DMS53 treated with DMSO at 0.1 percent for 48 hours (cell line): ENCODE data around the gene FOXRED2.
"Not testable (repeated sequence)": the region's sequence is repeated elsewhere in the genome, so short reads cannot be mapped to it uniquely, and the experiment has no call there.

ENCODE experiments used
- DNase-seq: peaks from one replicate; lab custom pipeline; 2025; ENCODE audit not compliant: unreplicated experiment; lab: John Stamatoyannopoulos, UW

The FOXRED2 gene

DNA sequence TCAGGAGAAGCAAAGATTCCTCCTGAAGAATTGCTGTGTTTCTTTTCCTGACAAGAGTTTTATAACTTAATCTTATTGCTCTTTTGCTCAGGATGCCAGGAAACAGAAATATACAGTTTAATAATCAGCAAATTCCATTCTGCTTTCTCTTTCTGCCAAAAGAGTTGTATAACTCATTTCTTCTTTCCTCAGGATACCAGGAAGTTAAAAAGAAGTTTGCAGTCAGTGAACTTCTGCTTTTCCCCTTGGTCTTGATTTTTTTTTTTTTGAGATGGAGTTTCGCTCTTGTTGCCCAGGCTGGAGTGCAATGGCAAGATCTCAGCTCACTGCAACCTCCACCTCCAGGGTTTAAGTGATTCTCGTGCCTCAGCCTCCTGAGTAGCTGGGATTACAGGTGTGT is 13.1 kb upstream of the FOXRED2 start:
- not testable (repeated sequence) for DNase-seq

DNA sequence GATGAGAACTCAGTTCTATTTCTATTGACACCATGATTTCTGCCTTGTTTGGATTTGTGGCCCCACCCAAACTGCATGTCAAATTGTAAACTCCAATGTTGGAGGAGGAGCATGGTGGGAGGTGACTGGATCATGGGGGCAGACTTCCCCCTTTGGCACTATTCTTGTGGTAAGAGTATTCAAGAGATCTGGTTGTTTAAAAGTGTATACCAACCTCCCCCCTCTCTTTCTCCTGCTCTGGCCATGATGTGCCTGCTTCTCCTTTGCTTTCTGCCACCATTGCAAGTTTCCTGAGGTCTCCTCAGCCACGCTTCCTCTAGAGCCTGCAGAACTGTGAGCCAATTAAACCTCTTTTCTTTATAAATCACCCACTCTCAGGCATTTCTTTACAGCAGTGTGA is 7.9 kb upstream of the FOXRED2 start:
- DNase-seq, result no peak

DNA sequence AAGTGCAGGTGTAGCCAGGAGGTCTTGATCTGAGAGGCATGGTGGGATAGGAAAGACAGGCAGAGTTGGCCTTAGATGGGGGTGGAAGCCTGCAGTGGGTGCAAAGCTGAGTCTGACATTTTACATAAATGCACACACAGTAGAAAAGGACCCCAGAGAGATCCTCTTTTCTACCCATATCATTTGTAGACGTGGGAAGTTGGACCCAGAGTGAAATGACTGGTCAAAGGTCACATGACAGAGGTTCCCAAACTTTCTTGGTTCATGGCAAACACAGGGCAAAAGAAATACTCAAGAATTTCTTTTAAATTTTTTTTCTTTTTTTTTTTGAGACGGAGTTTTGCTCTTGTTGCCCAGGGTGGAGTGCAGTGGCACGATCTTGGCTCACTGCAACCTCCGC is 6.2 kb upstream of the FOXRED2 start:
- DNase-seq, result no peak

DNA sequence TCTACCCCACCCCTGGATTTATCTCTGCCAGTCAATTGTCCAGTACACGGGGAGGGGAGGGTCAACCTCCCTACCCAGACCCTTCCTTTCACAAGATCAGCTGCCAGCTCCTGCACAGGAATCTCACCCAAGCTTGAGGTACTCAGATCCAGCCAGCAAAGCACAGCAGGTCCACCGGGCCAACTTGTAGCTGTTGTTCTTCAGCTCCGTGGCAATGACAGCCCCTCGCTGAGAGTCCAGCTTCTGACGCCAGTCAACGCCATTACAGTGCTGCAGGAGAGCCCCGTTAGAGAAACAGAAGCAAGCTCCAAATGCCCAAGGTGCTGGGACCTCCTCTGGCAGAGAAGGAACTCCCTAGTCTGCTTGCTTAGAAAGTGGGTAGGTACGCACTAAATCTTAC is 5.5 kb upstream of the FOXRED2 start:
- no peak for DNase-seq

DNA sequence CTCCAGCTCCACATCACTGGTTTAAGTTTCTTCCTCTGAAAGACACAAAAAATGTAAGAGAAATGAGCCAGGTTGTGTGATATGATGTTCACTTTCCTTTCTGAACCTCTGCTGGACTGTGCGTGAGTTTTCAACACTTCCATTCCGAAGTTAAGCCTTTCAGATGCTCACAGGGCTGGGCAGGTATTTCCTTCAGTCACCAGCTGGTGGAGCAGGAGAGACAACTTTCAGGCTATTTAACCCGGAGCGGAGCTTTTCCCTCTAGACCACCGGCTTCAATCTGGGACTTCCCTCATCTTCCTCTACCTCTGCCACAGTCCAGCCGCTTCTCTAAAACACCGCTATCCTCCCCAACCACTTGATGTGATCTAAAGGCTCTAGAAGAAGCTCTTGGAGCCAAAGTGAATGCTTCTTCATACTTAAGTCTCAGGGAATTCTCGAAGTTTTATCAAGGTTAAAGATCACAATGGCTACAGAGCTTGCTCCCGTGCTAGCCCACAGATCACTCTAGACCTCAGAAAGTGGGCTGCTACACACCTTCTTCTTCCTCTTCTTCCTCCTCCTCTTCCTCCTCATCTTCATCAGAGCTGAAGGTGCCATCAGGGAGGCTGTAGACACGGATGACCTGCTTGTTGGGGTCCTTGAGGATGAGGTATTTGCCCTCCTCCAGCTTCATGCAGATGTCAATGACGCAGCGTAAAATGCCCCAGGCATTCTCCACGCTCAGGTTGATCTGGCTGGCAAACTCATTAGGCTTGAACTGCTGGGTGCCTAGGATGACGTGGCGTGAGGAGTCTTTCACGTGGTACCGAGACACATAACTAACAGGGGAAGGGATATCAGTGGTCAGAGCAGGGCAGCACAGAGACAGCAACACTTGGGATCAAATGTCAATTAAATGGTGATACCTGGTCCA is 4.4 kb upstream of the FOXRED2 start:
- DNase-seq, result no peak

DNA sequence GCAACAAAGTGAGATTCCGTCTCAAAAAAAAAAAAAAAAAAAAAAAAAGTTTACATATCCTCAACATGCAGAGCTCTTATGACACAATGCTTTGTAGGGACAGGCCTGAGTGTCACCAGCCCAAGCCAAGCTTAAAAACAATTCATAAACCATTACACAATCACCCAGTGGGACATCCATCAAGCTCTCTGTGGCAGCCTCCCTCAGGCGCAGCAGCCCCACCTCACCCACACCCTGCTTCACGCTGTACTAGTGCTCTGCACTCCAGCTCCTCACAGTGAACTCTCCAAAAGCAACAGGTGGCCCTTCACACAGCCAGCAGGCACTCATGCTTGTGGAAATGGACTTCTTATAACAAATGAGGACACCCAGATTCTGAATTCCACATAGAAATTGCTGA is 3.5 kb upstream of the FOXRED2 start:
- DNase-seq, result no peak

DNA sequence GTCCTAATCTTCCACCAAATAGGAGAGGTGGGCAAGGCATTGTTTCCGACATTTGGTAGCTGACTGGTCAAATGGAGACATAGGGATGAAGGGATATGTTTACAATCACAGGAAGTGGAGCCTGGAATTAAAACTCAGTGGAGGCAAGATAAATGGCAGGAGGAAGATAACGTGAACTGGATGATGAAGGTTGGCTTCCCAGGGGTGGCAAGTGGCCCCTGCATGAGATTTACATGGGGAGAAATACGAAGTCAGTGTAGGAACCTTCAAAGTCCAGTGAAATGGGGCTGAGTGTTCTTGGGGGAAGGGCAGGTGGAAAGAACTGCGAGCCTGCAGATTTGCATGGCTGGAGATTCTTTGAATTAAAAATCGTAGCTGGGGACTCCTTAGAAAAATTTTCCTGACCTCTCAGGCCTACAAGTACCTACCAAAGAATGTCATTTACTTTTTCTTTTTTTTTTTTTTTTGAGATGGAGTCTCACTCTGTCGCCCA is 724 bp upstream of the FOXRED2 start:
- DNase-seq, result no peak

DNA sequence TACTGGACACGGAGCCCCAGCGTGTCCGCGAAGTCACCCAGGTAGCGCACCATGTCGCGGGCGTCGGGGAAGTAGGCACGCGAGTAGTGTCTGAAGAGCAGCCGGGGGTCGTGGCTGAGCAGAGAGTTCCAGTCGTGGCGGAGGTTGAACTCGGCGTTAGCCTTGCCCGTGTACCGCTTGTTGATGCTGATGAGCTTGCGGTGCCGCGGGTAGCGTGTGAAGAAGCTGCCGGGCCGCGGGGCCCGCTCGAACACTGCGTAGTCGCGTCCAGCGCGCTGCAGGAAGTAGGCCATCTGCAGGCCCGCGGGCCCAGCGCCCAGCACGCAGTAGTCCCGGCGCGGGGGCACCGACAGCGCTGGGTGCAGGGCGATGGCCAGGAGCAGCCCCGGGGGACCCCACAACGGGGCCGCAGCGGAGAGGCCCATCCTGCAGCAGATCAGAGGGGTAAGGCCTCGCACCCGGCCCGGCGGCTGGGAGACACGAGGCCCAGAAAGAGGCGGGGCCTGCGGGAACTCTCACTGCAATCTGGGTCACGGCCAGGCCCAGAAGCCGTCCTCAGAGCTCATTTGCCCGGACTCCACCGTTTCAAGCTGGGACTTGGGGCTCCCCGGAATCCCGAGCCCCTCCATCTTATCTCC is 723 bp downstream of the FOXRED2 start:
- DNase-seq, result no peak

DNA sequence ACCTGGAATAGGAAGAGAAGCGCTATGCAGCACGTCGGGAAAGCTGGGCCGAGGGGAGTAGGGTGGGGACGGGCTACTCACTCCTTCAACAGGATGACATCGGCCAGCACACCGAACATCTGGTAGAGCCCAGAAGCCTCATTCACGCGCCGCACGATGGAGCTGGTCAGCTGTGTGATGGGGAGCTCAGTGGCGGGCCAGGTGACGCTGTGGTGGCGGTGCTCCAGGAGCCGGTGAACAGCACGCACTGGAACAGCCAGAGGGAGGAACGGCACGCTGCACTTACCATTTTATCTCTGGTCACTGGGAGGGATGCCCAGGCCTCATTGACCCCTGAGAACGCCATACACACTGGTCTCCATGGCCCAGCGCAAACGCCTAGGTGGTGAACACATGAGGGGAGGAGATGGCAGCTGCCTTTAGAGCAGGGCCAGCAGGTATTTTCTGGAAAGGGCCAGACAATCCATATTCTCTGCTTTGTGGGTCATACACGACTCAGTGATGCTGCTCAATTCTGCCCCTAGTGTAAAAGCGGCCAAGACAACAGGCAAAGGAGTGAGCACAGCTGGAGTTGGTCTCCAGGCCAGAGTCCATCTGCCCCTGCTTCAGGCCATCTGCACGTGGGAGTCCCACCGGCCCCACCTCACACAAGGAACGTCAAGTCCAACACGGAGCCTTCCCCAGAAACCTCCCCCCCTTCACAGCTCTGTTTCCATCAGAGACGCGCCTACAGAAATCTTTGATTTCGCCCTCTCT is 8.8 kb downstream of the FOXRED2 start:
- DNase-seq, result no peak

DNA sequence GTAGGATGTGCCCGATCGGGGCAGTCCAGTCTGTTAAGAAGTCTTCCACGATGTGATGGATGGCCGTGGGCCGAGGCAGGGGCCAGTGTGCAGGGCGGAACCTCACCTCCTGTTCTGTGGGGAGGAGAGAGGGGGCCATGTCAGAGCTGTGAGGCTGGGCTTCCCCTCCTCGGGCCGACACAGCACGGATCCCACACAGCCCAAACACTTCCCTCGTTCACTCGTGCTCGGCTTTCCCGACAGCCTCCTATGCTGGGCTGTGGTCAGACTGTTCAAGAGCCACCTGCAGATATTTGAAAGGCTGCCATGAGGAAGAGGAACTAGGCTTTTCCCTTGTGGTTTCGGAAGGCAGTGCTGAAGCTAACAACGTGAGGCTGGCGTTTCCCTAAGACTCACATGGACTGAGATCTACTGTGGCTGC is 13.1 kb downstream of the FOXRED2 start:
- no peak for DNase-seq

DNA sequence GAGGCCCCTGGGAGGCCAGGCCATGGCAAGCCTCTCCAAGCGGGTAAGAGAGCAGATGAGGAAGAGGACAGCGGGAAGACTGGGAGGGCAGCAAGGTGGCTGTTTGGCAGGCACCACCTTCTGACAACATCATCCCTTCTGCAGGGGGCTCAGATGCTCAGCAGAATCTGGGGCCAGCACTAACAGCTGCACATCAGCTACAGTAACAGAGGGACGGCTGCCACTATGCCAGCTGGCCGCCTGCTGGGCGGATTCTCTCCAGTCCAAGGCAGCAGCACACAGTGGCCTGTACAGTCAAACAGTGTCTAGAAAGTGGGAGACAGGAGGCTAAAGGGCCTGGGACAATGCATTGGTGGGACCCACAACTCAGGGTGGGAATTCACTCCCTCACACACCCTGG is 14.7 kb downstream of the FOXRED2 start:
- DNase-seq, result no peak

DNA sequence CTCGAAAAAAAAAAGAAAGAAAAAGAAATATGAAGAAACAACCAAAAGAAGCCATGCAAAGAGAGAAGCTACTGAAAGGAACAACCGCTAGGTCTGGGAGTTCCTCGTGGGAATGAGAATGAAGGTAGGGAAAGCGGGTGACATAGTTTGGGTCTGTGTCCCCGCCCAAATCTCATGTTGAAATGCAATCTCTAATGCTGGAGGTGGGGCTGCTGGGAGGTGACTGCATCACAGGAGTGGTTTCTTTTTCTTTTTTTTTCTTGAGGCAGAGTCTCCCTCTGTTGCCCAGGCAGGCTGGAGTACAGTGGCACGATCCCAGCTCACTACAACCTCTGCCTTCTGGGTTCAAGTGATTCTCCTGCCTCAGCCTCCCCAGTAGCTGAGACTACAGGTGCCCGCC is 15.7 kb downstream of the FOXRED2 start:
- no peak for DNase-seq

DNA sequence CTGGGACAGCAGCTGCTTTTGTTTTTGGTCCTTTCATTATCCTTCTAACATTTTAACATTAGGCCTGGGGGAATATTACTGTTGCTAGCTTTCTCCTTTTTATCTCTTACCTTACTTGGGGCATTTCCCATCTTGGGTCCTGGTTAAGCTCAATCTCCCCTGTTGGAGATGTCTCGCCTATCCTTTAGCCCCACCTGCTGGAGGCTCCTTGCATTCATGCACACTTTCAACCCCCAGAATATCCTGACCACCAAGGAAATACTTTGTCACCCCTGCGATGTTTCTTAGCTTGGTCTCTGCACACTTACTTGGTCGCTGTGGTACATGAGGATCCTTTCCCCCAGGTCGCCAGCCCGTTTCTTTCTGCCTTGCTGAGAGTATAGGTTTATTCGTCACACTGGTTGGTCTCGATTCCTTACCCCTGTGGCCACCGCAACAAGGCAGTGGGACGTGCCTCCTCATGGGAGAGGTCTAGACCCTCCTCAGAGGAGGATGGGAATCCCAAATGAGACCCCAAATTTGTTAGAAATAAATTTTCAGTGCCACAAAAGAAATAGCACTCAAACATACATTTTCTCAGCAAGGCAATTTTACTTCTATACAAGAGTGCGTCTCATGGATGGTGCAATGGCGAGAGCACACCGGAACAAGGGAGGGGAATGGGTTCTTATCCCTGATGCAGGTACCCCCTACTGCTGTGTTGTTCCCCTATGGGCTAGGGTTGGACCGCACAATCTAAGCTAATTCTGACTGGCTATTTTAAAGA is 20.0 kb downstream of the FOXRED2 start:
- no peak for DNase-seq

DNA sequence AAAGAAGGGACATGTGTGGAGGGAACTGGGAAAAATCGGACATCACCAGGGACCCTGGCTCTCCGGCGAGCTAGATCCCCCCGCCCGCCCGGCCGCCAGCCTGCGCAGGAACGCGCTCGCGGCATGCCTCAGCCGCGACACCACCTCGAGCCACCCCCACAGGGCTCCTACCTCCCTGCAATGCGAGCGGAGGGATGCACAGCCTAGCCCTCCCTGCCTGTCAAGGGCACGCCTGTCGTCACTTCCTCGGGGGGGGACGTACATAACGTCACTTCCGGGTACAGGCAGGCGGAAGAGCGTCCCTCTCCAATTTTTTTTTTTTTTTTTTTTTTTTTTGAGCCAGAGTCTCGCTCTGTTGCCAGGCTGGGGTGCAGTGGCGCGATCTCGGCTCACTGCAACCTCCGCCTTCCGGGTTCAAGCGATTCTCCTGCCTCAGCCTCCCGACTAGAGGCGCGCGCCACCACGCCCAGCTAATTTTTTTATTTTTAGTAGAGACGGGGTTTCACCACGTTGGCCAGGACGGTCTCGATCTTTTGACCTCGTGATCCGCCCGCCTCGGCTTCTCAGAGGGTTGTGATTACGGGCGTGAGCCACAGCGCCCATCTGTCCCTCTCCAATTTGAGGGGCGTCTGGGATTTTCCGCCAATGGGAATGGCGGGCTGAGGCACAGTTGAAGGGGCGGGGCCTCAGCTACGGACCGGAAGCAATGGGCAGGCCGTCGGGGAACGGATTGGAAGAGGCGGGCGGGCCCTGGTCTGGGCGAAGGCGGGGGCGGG is 25.3 kb downstream of the FOXRED2 start, which contains the start of gene TXN2:
Gene TXN2 (minus strand): TSS at position 248 of the 776 bp plus-strand sequence. CDS start 803 bp downstream, outside the sequence.
- DNase-seq, result peak; percentile 60

DNA sequence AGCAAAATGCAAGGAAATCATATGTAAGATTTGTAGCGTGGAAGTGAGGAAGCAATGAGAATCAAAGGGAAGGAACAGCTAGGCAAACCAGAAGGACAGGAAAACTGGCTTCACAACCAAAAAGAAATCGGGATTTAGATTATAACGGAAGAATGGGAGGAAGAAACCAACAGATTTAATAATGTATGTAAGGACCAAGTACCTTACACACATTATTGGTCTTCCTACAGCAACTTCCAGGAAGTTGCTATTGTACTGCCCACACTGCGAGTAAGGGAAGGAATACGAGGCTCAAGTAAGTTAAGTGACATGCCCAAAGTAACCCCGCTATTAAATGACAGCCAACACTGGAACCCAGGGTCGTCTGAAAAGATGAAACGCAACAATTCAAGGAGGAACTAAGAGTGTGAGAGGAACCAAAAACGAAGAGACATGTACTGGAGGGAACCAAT is 25.9 kb downstream of the FOXRED2 start:
- DNase-seq, result no peak

DNA sequence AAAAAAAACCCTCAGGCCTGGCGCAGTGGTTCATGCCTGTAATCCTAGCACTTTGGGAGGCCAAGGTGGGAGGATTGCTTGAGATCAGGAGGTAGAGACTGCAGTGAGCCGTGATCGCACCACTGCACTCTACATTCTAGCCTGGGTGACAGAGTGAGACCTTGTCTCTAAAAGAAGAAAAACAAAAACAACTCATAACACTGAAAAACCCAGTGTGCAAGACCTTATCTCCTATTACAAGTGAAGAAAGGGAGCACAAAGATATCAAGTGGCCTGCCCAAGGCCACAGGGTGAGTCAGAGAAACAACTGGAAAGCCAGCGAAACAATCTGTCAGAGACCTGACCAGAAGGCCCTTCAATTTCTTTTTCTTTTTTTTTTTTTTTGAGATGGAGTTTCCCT is 27.9 kb downstream of the FOXRED2 start:
- no peak for DNase-seq

DNA sequence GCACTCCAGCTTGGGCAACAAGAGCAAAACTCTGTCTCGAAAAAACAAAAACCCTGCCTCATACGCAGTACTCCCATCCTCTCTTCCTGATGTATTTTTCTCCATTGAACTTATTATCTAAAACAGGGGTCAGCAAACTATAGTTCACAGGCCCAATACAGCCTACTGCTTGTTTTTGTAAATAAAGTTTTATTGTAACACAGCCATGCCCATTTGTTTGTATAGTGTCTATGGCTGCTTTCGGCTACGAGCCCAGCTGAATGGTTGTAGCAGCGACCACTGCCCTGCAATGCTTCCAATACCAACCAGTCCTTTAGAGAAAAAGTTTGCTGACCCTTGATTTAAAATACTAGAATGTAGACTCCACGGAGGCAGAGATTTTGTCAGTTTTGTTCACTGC is 31.5 kb downstream of the FOXRED2 start:
- no peak for DNase-seq

DNA sequence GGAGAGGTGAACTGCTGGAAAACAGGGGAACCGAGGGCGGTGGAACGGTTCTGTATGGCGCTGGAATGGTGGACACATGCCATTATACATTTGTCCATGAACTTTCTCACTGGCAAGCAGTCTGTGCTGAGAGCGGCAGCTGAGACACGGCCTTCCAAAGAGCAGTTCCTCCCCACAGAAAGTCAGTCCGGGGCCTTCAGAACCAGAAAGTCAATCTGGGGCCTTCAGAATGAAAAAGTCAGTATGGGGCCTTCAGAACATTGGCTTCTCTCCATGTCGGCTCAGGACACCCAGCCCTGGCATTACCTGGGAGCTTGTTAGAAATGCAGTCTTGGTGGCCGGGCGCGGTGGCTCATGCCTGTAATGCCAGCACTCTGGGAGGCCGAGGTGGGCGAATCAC is 34.2 kb downstream of the FOXRED2 start:
- no peak for DNase-seq

DNA sequence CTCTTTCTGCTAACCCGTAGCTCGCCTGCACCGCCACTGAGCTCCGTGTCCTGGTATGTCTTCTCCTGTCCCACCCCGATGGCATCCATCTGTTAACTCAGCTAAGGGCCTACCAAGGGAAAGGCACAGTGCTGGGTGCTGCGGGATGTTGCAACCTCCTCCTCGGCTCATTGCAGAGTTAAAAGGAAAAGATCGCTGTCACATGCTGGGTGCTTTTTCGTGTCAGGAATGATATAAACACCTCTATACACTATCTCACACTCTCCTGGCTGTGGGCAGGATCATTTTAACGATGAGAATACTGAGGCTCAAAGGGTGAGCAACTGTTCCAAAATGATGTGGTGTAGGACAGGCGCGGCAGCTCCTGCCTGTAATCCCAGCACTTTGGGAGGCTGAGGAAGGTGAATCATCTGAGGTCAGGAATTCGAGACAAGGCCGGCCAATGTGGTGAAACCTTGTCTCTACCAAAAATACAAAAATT is 35.5 kb downstream of the FOXRED2 start:
- no peak for DNase-seq

DNA sequence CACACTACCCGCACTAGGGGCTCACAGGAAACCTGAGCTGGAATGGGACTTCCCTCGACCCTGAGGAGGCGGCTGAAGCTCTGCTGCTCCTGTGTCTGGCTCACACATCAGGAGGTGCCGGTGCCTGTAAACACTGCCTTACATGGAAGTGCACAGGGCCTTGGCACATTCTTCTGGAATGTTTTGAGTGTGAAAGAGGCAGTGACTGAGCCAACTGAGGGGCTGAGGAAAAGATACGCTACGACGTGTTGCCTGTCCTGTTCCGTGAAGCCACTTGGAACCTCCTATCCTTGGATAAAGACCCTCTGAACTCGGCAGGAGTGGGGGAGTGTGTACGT is 35.9 kb downstream of the FOXRED2 start:
- DNase-seq, result no peak
